Measurements from ENCODE around the gene UBB. TPM values are rescaled to one million over a fixed set of nuclear protein-coding genes. Genes with fewer than 3 reads are reported as not detected.

The UBB gene
- total RNA-seq, 1 experiment from 2014 or later = 2,497 TPM

GRCh38 chr17:16378636-16379282 is 2.1 kb upstream of the UBB start:
- ChIA-PET CTCF (no interaction called here), POLR2A (ENCODE audit: low non-redundant PET) (no interaction called here)
- H3K4me1 ChIP-seq (ENCODE audit: insufficient read depth, low read length, poor library complexity, severe bottlenecking) = peaks cover 4% of the 10 kb centered on the region
- no peak overlapping the region for H3K27ac ChIP-seq (ENCODE audit: low read depth, low read length, poor library complexity, severe bottlenecking)
- intact Hi-C loops (cut with micrococcal nuclease; ENCODE audit: unreplicated experiment) = no loop called here
- no peak overlapping the region for H3K4me3 ChIP-seq (ENCODE audit: low read depth, low read length, poor library complexity, severe bottlenecking)
- no peaks in the 10 kb centered on the region for H3K9me3 ChIP-seq (ENCODE audit: low read depth, low read length, poor library complexity, severe bottlenecking)
- H3K36me3 ChIP-seq (ENCODE audit: insufficient read depth, low read length, poor library complexity, severe bottlenecking) = peaks cover 20% of the 10 kb centered on the region
- TF ChIP-seq EZH2 (IDR thresholded peaks at IDR 0.05; ENCODE audit: borderline replicate concordance, low read depth, low read length, poor library complexity, severe bottlenecking) (no peak), CTCF (conservative IDR thresholded peaks at IDR 0.05; ENCODE audit: low read depth, low read length) (no peak)
- no peak for DNase-seq (ENCODE audit: low spot score)
- BruUV-seq (replicated peaks) = no TSS peak
- no peaks in the 10 kb centered on the region for H3K27me3 ChIP-seq (replicated peaks; ENCODE audit: insufficient read depth, low read depth, low read length, poor library complexity)

GRCh38 chr17:16379654-16380053 is 1.2 kb upstream of the UBB start:
- intact Hi-C loops (cut with micrococcal nuclease; ENCODE audit: unreplicated experiment) = loop anchor here (2.0 kb wide), 1 partner anchor 59 kb away; no protein-coding TSS in a partner anchor
- H3K4me1 ChIP-seq (ENCODE audit: insufficient read depth, low read length, poor library complexity, severe bottlenecking) = peaks cover 4% of the 10 kb centered on the region
- no peak for TF ChIP-seq EZH2 (IDR thresholded peaks at IDR 0.05; ENCODE audit: borderline replicate concordance, low read depth, low read length, poor library complexity, severe bottlenecking)
- no peak for TF ChIP-seq CTCF (conservative IDR thresholded peaks at IDR 0.05; ENCODE audit: low read depth, low read length)
- POLR2A ChIA-PET (ENCODE audit: low non-redundant PET) = no interaction called here
- BruUV-seq (replicated peaks) = no TSS peak
- CTCF ChIA-PET = interaction anchor here (1.2 kb wide), 1 partner anchor 27 kb away, joined by 4 read pairs; the partner anchor contains the start of gene CENPV
- no peak for DNase-seq (ENCODE audit: low spot score)
- H3K36me3 ChIP-seq (ENCODE audit: insufficient read depth, low read length, poor library complexity, severe bottlenecking) = peaks cover 24% of the 10 kb centered on the region
- no peaks in the 10 kb centered on the region for H3K27me3 ChIP-seq (replicated peaks; ENCODE audit: insufficient read depth, low read depth, low read length, poor library complexity)
- peak overlapping the region; percentile 97 for H3K27ac ChIP-seq (ENCODE audit: low read depth, low read length, poor library complexity, severe bottlenecking)
- no peaks in the 10 kb centered on the region for H3K9me3 ChIP-seq (ENCODE audit: low read depth, low read length, poor library complexity, severe bottlenecking)
- H3K4me3 ChIP-seq (ENCODE audit: low read depth, low read length, poor library complexity, severe bottlenecking) = no peak overlapping the region

- POLR2A ChIA-PET (ENCODE audit: low non-redundant PET) = no interaction called here
- DNase-seq (ENCODE audit: low spot score) = no peak
- H3K4me3 ChIP-seq (ENCODE audit: low read depth, low read length, poor library complexity, severe bottlenecking) = peak overlapping the region; percentile 94
- CTCF ChIA-PET = interaction anchor here (1.5 kb wide), 1 partner anchor 18 kb away, joined by 5 read pairs; no protein-coding TSS in a partner anchor
- no peaks in the 10 kb centered on the region for H3K9me3 ChIP-seq (ENCODE audit: low read depth, low read length, poor library complexity, severe bottlenecking)
- TF ChIP-seq EZH2 (IDR thresholded peaks at IDR 0.05; ENCODE audit: borderline replicate concordance, low read depth, low read length, poor library complexity, severe bottlenecking) (no peak), CTCF (conservative IDR thresholded peaks at IDR 0.05; ENCODE audit: low read depth, low read length) (no peak)
- peaks cover 24% of the 10 kb centered on the region for H3K36me3 ChIP-seq (ENCODE audit: insufficient read depth, low read length, poor library complexity, severe bottlenecking)
- intact Hi-C loops (cut with micrococcal nuclease; ENCODE audit: unreplicated experiment) = loop anchor here (2.0 kb wide), 1 partner anchor 57 kb away; no protein-coding TSS in a partner anchor
- H3K4me1 ChIP-seq (ENCODE audit: insufficient read depth, low read length, poor library complexity, severe bottlenecking) = peaks cover 4% of the 10 kb centered on the region
- no TSS peak for BruUV-seq (replicated peaks)
- H3K27ac ChIP-seq (ENCODE audit: low read depth, low read length, poor library complexity, severe bottlenecking) = peak overlapping the region; percentile 97
- no peaks in the 10 kb centered on the region for H3K27me3 ChIP-seq (replicated peaks; ENCODE audit: insufficient read depth, low read depth, low read length, poor library complexity)
These were observed 567 bp downstream of the UBB start for GRCh38 chr17:16381496-16381820.
